OCI-LY3 (cell line): Measurements from ENCODE around the gene LRRTM3.

Experiments
- H2AFZ ChIP-seq: fragments of 200-600, 300-600 bp; shearing (Covaris generic); 2 replicates; pipeline ENCODE4 v1.6.0; 2014; ENCODE audit warnings: antibody characterized with exemption, low read depth, low read length
- H3K27ac ChIP-seq: fragments of 200-600, 300-600 bp; sonication (generic); 2 replicates; pipeline ENCODE4 v1.5.1; 2014; ENCODE audit warnings: mild to moderate bottlenecking, low read length, moderate library complexity, mixed read lengths
- H3K27me3 ChIP-seq: fragments of 200-600, 300-600 bp; sonication (generic); 2 replicates; pipeline ENCODE4 v1.6.1; 2014; ENCODE audit warnings: low read depth, low read length, mixed read lengths
- H3K36me3 ChIP-seq: fragments of 200-600, 300-600 bp; sonication (generic); replicated peaks from 2 replicates; pipeline ENCODE3; 2014; ENCODE audit warnings: low read depth, low read length, mixed read lengths
- H3K4me1 ChIP-seq: fragments of 300-600, 200-600 bp; sonication (generic); 2 replicates; pipeline ENCODE4 v1.6.1; 2014; ENCODE audit warnings: low read length, mixed read lengths
- H3K4me2 ChIP-seq: fragments of 200-600, 300-600 bp; sonication (generic); 2 replicates; pipeline ENCODE4 v1.6.1; 2014; ENCODE audit warnings: low read length, mixed read lengths
- H3K4me3 ChIP-seq: fragments of 300-600, 200-600 bp; sonication (generic); 2 replicates; pipeline ENCODE4 v1.5.1; 2014; ENCODE audit warnings: antibody characterized with exemption, mild to moderate bottlenecking, low read length, moderate library complexity
- H3K79me2 ChIP-seq: fragments of 300-600, 200-600 bp; shearing (Covaris generic); 2 replicates; pipeline ENCODE4 v1.6.1; 2014; ENCODE audit warnings: mild to moderate bottlenecking, low read length, mixed read lengths
- H3K9ac ChIP-seq: fragments of 300-600, 200-600 bp; shearing (Covaris generic); 2 replicates; pipeline ENCODE4 v1.6.0; 2014; ENCODE audit warnings: mild to moderate bottlenecking, low read length, moderate library complexity
- H3K9me3 ChIP-seq: fragments of 200-600, 300-600 bp; shearing (Covaris generic); 2 replicates; pipeline ENCODE4 v1.6.1; 2014; ENCODE audit warnings: low read length, mixed read lengths; ENCODE audit not compliant: insufficient read depth
- H4K20me1 ChIP-seq: fragments of 200-600, 300-600 bp; sonication (generic); 2 replicates; pipeline ENCODE4 v1.6.1; 2016; ENCODE audit warnings: low read length, mixed read lengths; ENCODE audit not compliant: insufficient read depth
- EZH2phosphoT487 ChIP-seq: fragments of 200-600 bp; shearing (Covaris generic); IDR thresholded peaks from 2 replicates; pipeline ENCODE4 v1.6.1; 2018; ENCODE audit warnings: antibody characterized with exemption, mixed run types, low read depth
- TF ChIP-seq, protein P1 (sequence below): fragments of 200-600, 300-600 bp; sonication (generic); IDR thresholded peaks from 2 replicates; pipeline ENCODE4 v1.5.1; 2014; ENCODE audit warnings: antibody characterized with exemption, low read length, low read depth

The LRRTM3 gene

DNA sequence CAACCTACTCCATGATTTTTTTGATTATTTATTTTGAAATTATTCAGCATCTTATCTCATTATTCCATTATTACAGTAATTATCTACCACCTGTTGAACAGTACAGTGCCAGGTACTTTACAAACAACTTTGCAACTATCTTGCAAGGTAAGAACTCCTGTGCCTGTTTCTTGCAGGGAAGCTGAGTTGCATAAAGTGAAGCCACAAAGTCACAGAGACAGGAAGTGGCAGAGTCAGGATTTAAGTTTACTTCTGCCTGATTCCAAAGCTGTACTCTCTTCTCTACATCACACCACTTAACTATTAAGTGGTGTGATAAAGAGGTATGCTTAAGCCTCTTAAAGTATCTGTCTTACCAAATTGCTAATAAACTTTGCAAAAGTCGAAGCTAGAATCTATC, 80.1 kb downstream of the LRRTM3 start:
- Histone ChIP-seq H3K4me2 (no peak overlapping the region), H3K36me3 (no peaks in the 10 kb centered on the region), H3K4me3 (no peak overlapping the region), H3K27ac (no peak overlapping the region), H3K79me2 (no peaks in the 10 kb centered on the region), H3K9me3 (no peaks in the 10 kb centered on the region), H2AFZ (no peak overlapping the region), H3K27me3 (no peaks in the 10 kb centered on the region), H4K20me1 (no peaks in the 10 kb centered on the region), H3K4me1 (no peaks in the 10 kb centered on the region), H3K9ac (no peak overlapping the region)
- no peak for TF ChIP-seq EZH2phosphoT487
- TF ChIP-seq, protein P1, sequence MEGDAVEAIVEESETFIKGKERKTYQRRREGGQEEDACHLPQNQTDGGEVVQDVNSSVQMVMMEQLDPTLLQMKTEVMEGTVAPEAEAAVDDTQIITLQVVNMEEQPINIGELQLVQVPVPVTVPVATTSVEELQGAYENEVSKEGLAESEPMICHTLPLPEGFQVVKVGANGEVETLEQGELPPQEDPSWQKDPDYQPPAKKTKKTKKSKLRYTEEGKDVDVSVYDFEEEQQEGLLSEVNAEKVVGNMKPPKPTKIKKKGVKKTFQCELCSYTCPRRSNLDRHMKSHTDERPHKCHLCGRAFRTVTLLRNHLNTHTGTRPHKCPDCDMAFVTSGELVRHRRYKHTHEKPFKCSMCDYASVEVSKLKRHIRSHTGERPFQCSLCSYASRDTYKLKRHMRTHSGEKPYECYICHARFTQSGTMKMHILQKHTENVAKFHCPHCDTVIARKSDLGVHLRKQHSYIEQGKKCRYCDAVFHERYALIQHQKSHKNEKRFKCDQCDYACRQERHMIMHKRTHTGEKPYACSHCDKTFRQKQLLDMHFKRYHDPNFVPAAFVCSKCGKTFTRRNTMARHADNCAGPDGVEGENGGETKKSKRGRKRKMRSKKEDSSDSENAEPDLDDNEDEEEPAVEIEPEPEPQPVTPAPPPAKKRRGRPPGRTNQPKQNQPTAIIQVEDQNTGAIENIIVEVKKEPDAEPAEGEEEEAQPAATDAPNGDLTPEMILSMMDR: no peak

DNA sequence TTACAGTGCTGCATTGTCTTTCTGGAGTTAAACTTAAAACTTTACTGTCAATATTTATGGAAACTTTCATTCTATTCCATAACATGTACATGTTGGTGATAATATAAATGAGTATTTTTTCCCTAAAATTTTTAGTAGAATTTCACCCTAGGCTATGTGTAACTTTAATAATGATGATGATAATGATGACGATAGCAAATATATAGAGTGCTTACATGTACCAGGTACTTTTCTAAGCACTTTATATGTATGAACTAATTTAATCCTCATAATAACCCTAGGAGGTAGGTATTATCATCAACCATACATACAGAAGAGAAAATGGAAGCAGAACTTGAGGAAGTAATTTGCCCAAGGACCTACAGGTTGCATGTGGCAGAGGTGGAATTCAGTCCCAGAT, 85.6 kb downstream of the LRRTM3 start:
- H3K27ac ChIP-seq: no peak overlapping the region
- H3K79me2 ChIP-seq: no peaks in the 10 kb centered on the region
- peaks cover 28% of the 10 kb centered on the region for H3K4me1 ChIP-seq
- H4K20me1 ChIP-seq: no peaks in the 10 kb centered on the region
- TF ChIP-seq, protein P1: no peak
- TF ChIP-seq EZH2phosphoT487: no peak
- no peak overlapping the region for H2AFZ ChIP-seq
- H3K4me3 ChIP-seq: no peak overlapping the region
- H3K4me2 ChIP-seq: 0 out of 2 replicates have a peak overlapping the region, but pooled peaks have one; percentile 24
- H3K9ac ChIP-seq: no peak overlapping the region
- H3K27me3 ChIP-seq: no peaks in the 10 kb centered on the region
- H3K36me3 ChIP-seq: no peaks in the 10 kb centered on the region
- no peaks in the 10 kb centered on the region for H3K9me3 ChIP-seq

DNA sequence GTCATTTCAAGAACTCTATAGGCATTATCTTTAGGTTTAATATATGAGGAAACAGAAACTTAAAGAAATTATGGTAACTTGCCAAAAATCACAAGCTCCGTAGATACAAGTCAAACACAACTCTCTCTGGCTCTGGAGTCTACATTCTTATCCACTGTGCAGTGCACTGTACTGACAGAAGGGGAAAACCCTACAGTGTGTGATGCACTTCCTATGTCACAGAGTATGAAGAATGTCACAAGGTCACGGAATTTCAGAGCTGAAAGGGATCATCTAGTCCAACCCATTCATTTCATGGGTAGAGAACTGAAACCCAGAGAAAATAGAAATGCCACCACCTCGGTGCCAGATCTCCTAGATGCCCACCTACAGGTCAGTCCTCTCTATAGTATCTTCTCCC, 86.1 kb downstream of the LRRTM3 start:
- H3K4me3 ChIP-seq: no peak overlapping the region
- H4K20me1 ChIP-seq: no peaks in the 10 kb centered on the region
- H3K9me3 ChIP-seq: no peaks in the 10 kb centered on the region
- no peaks in the 10 kb centered on the region for H3K27me3 ChIP-seq
- H2AFZ ChIP-seq: no peak overlapping the region
- no peak overlapping the region for H3K27ac ChIP-seq
- no peaks in the 10 kb centered on the region for H3K79me2 ChIP-seq
- 0 out of 2 replicates have a peak overlapping the region, but pooled peaks have one; percentile 24 for H3K4me2 ChIP-seq
- no peaks in the 10 kb centered on the region for H3K36me3 ChIP-seq
- peaks cover 28% of the 10 kb centered on the region for H3K4me1 ChIP-seq
- H3K9ac ChIP-seq: no peak overlapping the region
- TF ChIP-seq, protein P1: no peak

DNA sequence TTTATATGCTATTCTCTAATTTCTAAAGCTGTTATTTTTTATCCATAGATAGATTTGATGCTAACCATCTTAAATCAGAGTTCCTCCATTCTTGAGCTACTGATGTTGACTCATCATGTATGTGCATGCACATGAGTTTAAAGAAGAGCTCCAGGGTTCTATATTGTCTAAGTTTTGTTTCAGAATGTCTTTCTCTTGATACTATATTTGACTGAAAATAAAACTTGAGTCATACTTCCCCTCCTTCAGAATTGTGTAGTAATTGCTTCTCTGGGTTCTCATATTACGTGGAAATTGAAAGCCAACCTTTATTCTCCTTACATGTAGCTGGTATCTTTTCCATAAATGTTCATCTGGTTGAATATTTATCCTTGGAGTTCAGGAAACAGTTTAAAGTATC, 89.4 kb downstream of the LRRTM3 start:
- no peaks in the 10 kb centered on the region for H3K36me3 ChIP-seq
- peak overlapping the region; percentile 36 for H3K4me2 ChIP-seq
- H3K4me1 ChIP-seq: peaks cover 28% of the 10 kb centered on the region
- no peak overlapping the region for H3K4me3 ChIP-seq
- TF ChIP-seq EZH2phosphoT487: no peak
- no peak overlapping the region for H3K9ac ChIP-seq
- no peaks in the 10 kb centered on the region for H3K79me2 ChIP-seq
- no peak overlapping the region for H3K27ac ChIP-seq
- no peak overlapping the region for H2AFZ ChIP-seq
- H3K9me3 ChIP-seq: no peaks in the 10 kb centered on the region
- no peaks in the 10 kb centered on the region for H3K27me3 ChIP-seq
- H4K20me1 ChIP-seq: no peaks in the 10 kb centered on the region

DNA sequence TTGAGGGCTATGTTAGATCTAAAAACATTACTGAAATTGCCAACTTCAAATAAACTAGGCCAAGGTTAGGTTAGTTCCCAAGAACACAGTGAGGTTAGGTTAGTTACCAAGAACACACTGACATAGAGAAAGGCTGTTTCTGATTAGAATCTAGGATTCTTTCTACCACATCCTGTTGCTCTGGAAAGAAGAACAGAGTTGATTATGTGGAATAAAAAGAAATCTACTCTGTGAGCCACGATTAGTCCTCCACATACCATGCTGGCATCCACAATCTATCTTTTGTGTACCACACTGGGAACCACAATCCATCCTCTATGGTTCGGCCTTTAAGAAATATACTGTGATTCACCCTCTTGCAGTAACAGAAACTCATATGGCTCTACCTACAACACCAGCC, 91.4 kb downstream of the LRRTM3 start:
- Histone ChIP-seq H3K27me3 (no peaks in the 10 kb centered on the region), H3K36me3 (no peaks in the 10 kb centered on the region), H2AFZ (no peak overlapping the region)

More for the DNA sequence above, 91.4 kb downstream of the LRRTM3 start:
- TF ChIP-seq, protein P1: no peak
- no peak for TF ChIP-seq EZH2phosphoT487
- Histone ChIP-seq H3K9me3 (no peaks in the 10 kb centered on the region), H3K4me1 (peaks cover 21% of the 10 kb centered on the region), H3K9ac (no peak overlapping the region), H3K79me2 (no peaks in the 10 kb centered on the region), H3K4me3 (no peak overlapping the region), H4K20me1 (no peaks in the 10 kb centered on the region), H3K27ac (no peak overlapping the region), H3K4me2 (no peak overlapping the region)
